NCI-H774 (cell line): ENCODE results near the gene SPECC1L.
"Not testable (repeated sequence)": the region's sequence is repeated elsewhere in the genome, so short reads cannot be mapped to it uniquely, and the experiment has no call there.

Experiments used
- DNase-seq: peaks from one replicate; lab custom pipeline; 2025; lab: John Stamatoyannopoulos, UW

SPECC1L gene

GRCh38 chr22:24270556-24271385 lies at the start of gene SPECC1L:
TSS of gene SPECC1L (plus strand) at chr22:24270831. CDS start at chr22:24302232, 31,401 bp downstream.
- peak; percentile 91 for DNase-seq

- no peak for DNase-seq
Measured at GRCh38 chr22:24224468-24224867, 46.2 kb upstream of the SPECC1L start.

- no peak for DNase-seq
Measured at GRCh38 chr22:24225044-24225601, 45.5 kb upstream of the SPECC1L start.

- DNase-seq = no peak
Measured at GRCh38 chr22:24225951-24226350, 44.7 kb upstream of the SPECC1L start.

- DNase-seq = no peak
Measured at GRCh38 chr22:24230911-24231656, 39.5 kb upstream of the SPECC1L start.

GRCh38 chr22:24231706-24232105 lies 38.9 kb upstream of the SPECC1L start:
- no peak for DNase-seq

- no peak for DNase-seq
Measured at GRCh38 chr22:24232124-24232523, 38.5 kb upstream of the SPECC1L start.

GRCh38 chr22:24232725-24233124 lies 37.9 kb upstream of the SPECC1L start:
- DNase-seq = no peak

- no peak for DNase-seq
Measured at GRCh38 chr22:24233235-24233634, 37.4 kb upstream of the SPECC1L start.

GRCh38 chr22:24233816-24234215 lies 36.8 kb upstream of the SPECC1L start:
- no peak for DNase-seq

- no peak for DNase-seq
Measured at GRCh38 chr22:24235315-24235714, 35.3 kb upstream of the SPECC1L start.

GRCh38 chr22:24236656-24237055 lies 34.0 kb upstream of the SPECC1L start:
- DNase-seq = no peak

- not testable (repeated sequence) for DNase-seq
Measured at GRCh38 chr22:24238101-24238694, 32.4 kb upstream of the SPECC1L start.

GRCh38 chr22:24240381-24240780 lies 30.2 kb upstream of the SPECC1L start:
- no peak for DNase-seq

GRCh38 chr22:24240985-24241692 lies 29.5 kb upstream of the SPECC1L start:
- not testable (repeated sequence) for DNase-seq

- not testable (repeated sequence) for DNase-seq
Measured at GRCh38 chr22:24243417-24243816, 27.2 kb upstream of the SPECC1L start.

- DNase-seq = no peak
Measured at GRCh38 chr22:24244144-24244787, 26.4 kb upstream of the SPECC1L start.

- DNase-seq = not testable (repeated sequence)
Measured at GRCh38 chr22:24245030-24245431, 25.6 kb upstream of the SPECC1L start, which contains the start of gene GGT5. TSS of gene GGT5 (minus strand) at chr22:24245082. CDS start at chr22:24244725, 357 bp downstream.

- not testable (repeated sequence) for DNase-seq
Measured at GRCh38 chr22:24245584-24246561, 24.8 kb upstream of the SPECC1L start.

- DNase-seq = no peak
Measured at GRCh38 chr22:24247011-24247507, 23.6 kb upstream of the SPECC1L start.
